Uterus (tissue), 2 donors: ENCODE measurements around the gene KMT5B.

ENCODE experiments used
- CTCF ChIP-seq, 4 experiments: fragments of 200-600 bp in 2 of 4; fragments of 450-650 bp in 2 of 4; sonication (generic) in 2 of 4; IDR thresholded peaks; one replicate each; pipeline ENCODE4 v1.5.1; 2016 to 2019; ENCODE audit warnings: antibody characterized with exemption in 4 of 4, mild to moderate bottlenecking in 2 of 4, moderate library complexity in 1 of 4
- POLR2A ChIP-seq, 2 donors: fragments of 450-650 bp; IDR thresholded peaks; one replicate each; pipeline ENCODE4 v1.6.1; 2016; ENCODE audit warnings: antibody characterized with exemption in 2 of 2, mild to moderate bottlenecking in 1 of 2, moderate library complexity in 1 of 2

GRCh38 chr11:68168694-68169093, 44.4 kb downstream of the KMT5B start:
- TF ChIP-seq CTCF (IDR thresholded peaks at IDR 0.05) (no peak), POLR2A (IDR thresholded peaks at IDR 0.05) (no peak)
